Measurements from ENCODE around the gene DKKL1.

DNA sequence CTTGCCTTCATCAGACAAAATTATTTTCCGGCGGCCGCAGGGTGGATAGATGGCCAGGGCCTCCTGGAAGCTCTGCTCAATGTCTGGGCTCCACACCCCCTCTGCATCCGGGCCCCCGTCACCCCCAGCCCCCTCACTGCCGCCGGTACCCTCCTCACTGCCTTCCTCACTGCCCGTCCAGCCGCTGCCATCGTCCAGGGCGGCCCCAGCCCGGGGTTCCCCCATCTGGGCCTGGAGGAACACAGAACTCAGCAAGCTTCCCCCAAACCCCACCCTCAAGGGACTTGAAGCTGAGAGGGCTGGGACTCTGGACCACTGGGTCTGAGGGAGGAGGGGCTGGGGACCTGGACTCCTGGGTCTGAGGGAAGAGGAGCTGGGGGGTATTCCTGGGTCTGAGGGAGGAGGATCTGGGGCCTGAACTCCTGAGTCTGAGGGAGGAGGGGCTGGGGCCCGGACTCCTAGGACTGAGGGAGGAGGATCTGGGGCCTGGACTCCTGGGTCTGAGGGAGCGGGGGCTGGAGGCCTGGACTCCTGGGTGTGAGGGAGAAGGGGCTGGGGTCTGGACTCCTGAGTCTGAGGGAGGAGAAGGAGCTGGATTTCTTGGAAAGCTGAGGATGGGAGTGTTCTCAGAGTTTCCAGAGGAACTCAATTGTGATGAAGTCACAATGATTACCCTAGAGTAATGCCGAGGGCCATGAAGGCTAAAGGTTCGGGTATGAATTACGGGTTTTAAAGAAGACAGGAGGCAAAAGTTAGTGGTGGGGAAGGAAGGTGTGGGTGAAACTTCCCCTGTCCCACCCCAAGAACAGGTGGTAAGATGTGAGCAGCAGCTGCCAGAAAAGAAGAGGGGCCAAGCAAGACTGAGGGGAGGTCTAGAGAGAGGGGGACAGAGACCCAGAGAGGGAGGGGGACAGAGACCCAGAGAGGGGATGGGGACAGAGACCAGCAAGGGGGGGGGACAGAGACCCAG lies 3.5 kb upstream of the DKKL1 start:
- TF ChIP-seq, protein P1, sequence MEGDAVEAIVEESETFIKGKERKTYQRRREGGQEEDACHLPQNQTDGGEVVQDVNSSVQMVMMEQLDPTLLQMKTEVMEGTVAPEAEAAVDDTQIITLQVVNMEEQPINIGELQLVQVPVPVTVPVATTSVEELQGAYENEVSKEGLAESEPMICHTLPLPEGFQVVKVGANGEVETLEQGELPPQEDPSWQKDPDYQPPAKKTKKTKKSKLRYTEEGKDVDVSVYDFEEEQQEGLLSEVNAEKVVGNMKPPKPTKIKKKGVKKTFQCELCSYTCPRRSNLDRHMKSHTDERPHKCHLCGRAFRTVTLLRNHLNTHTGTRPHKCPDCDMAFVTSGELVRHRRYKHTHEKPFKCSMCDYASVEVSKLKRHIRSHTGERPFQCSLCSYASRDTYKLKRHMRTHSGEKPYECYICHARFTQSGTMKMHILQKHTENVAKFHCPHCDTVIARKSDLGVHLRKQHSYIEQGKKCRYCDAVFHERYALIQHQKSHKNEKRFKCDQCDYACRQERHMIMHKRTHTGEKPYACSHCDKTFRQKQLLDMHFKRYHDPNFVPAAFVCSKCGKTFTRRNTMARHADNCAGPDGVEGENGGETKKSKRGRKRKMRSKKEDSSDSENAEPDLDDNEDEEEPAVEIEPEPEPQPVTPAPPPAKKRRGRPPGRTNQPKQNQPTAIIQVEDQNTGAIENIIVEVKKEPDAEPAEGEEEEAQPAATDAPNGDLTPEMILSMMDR (IDR thresholded peaks at IDR 0.05): no peak
- no peak for TF ChIP-seq POLR2A (IDR thresholded peaks at IDR 0.05)
